ENCODE measurements around the gene NEK10. TPM values are rescaled to one million over a fixed set of nuclear protein-coding genes. Genes with fewer than 3 reads are reported as not detected.

The NEK10 gene
- total RNA-seq, 2 experiments from 2014 or later, result 0.35 to 0.86 TPM

- DNase-seq, result no peak
- ChIA-PET POLR2A (no interaction called here), CTCF (no interaction called here)
- no peaks in the 10 kb centered on the region for H3K36me3 Mint-ChIP-seq (ENCODE audit: low read depth)
- no peaks in the 10 kb centered on the region for H3K9me3 Mint-ChIP-seq
- no peak overlapping the region for H3K4me3 Mint-ChIP-seq
- H3K4me1 Mint-ChIP-seq, result no peaks in the 10 kb centered on the region
- H3K27me3 Mint-ChIP-seq, result no peaks in the 10 kb centered on the region
- H3K27ac Mint-ChIP-seq, result no peak overlapping the region
Observed at GRCh38 chr3:27244374-27244773, 124.8 kb downstream of the NEK10 start.

DNA sequence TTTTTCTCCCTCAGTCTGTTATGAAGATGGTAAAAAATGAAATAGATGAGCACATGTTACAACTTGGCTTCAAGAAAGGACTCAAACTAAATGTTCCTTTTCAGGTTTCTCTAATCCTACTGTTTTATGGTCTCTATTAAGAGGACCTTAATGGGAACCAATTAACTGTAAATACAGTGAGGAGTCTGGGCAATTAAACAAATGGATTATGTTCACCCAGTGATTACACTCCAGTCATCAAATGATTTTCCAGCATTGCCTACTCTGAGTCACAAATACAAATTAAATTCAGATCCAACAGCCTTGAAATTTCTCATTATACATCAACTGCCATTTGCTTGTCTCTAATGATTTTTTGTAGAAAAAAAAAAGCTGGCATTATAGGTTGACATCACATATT is 129.2 kb downstream of the NEK10 start:
- no peak for DNase-seq
- Mint-ChIP-seq H3K27me3 (no peaks in the 10 kb centered on the region), H3K27ac (no peak overlapping the region), H3K4me1 (no peaks in the 10 kb centered on the region), H3K4me3 (no peak overlapping the region), H3K9me3 (peaks cover 17% of the 10 kb centered on the region), H3K36me3 (ENCODE audit: low read depth) (no peaks in the 10 kb centered on the region)
- ChIA-PET CTCF (no interaction called here), POLR2A (no interaction called here)

DNA sequence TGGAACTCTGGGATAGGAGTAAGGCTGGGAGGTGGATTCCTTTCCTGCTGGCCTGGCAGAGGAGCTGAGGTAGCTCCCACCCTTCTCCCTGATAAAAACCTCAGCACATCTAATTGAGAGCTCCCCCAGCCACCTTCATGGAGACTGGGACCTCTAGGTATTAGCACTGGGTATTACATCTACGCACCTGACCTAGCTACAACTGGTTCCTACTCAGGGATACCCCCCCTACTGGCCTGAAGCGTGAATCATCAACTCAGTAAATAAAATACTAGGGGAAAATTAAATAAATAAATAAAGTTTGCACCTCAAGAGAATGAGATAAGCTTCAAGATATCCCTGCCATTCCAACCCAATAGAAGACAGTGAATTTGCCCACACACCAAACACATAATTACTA is 140.4 kb downstream of the NEK10 start:
- POLR2A ChIA-PET, result no interaction called here
- Mint-ChIP-seq H3K4me3 (no peak overlapping the region), H3K36me3 (ENCODE audit: low read depth) (no peaks in the 10 kb centered on the region), H3K27ac (no peak overlapping the region), H3K9me3 (peaks cover 12% of the 10 kb centered on the region), H3K4me1 (no peaks in the 10 kb centered on the region), H3K27me3 (no peaks in the 10 kb centered on the region)
- DNase-seq, result no peak
- CTCF ChIA-PET, result no interaction called here

GRCh38 chr3:27224197-27224596 is 145.0 kb downstream of the NEK10 start:
- H3K4me3 Mint-ChIP-seq, result no peak overlapping the region
- no peaks in the 10 kb centered on the region for H3K4me1 Mint-ChIP-seq
- no peak overlapping the region for H3K27ac Mint-ChIP-seq
- H3K27me3 Mint-ChIP-seq, result no peaks in the 10 kb centered on the region
- no peaks in the 10 kb centered on the region for H3K36me3 Mint-ChIP-seq (ENCODE audit: low read depth)
- H3K9me3 Mint-ChIP-seq, result no peaks in the 10 kb centered on the region
- ChIA-PET POLR2A (no interaction called here), CTCF (no interaction called here)
- DNase-seq, result no peak

DNA sequence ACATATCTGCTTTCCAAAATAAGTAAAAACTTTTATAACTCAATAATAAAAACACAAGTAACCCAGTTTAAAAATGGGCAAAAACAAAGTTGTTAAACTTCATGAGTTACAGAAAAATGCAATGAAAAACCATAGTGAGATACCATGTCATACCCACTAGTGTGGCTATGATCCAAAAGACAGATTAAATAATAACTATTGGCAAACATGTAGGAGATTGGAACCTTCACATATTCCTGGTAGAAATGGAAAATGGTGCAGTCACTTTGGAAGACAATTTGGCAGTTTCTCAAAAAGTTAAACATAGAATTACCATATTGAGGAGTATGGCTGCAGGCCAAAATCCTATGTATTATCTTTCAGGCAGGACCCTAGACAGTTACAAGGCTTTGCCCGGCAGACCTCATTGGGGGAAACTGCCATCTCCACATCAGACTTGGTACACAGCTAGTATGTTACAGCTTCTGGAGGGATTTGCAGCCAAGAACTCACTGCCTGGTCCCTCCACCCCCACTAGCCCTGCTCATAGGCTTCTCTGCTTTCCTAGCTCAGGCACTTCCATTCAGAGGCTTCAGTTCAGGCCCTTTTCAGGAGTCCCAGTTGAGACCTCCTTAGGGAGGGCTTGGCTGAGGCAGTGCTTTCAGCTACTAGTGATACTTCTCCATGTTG is 147.8 kb downstream of the NEK10 start:
- no peak overlapping the region for H3K27ac Mint-ChIP-seq
- no peaks in the 10 kb centered on the region for H3K4me1 Mint-ChIP-seq
- ChIA-PET POLR2A (no interaction called here), CTCF (no interaction called here)
- H3K27me3 Mint-ChIP-seq, result no peaks in the 10 kb centered on the region
- DNase-seq, result no peak
- H3K4me3 Mint-ChIP-seq, result no peak overlapping the region
- H3K36me3 Mint-ChIP-seq (ENCODE audit: low read depth), result no peaks in the 10 kb centered on the region
- H3K9me3 Mint-ChIP-seq, result no peaks in the 10 kb centered on the region

DNA sequence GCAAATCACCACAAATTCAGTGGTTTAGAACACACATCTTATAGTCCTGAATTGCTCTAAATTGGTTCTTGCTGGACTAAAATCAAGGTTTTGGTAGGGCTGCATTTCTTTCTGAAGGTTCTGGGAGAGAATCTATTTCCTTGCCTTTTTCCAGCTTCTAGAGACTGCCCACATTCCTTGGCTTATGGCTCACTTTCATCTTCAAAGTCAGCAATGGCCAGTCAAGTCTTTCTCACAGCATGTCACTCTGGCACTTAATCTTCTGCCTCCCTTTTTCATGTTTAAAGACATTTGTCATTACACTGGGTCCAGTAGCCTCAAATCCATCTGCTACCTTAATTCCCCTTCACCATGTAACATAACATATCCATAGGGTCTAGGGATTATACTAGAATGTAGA is 149.0 kb downstream of the NEK10 start:
- H3K4me1 Mint-ChIP-seq, result no peaks in the 10 kb centered on the region
- CTCF ChIA-PET, result no interaction called here
- POLR2A ChIA-PET, result no interaction called here

DNA sequence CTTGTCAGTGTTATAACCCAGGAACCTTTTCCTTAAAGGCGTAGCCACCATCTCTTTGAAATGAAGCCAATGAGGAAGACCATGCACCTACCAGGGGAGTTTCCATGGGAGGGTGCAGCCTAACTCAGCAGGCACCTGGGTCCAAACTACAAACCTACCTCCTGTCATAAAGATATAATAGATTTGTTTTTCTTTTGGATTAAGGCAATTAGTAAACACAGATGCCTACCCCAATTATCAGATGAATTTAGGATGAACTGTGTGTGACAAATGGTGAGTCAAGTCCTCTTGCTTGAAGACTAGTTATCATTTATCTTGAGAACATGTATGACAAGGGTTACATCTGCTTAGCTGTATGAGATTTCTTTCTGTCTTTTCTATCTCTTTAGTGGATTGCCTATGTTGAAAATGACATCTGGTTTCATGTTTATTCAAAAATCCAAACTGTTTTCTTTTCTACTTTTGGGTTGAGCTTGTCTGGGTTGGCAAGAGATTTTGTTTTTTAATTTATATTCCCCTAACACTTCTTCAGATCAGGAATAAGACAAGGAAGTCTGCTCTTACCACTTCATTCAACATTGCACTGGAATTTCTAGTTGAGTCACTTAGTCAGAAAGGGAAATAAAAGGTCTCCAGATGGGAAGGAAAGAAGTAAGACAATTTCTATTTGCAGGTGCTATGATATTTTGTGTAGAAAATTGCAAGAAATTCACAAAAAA is 149.9 kb downstream of the NEK10 start:
- Mint-ChIP-seq H3K4me3 (no peak overlapping the region), H3K4me1 (no peaks in the 10 kb centered on the region), H3K36me3 (ENCODE audit: low read depth) (no peaks in the 10 kb centered on the region), H3K27me3 (no peaks in the 10 kb centered on the region), H3K27ac (no peak overlapping the region), H3K9me3 (no peaks in the 10 kb centered on the region)
- no peak for DNase-seq
- ChIA-PET POLR2A (no interaction called here), CTCF (no interaction called here)

More for the DNA sequence above, 149.0 kb downstream of the NEK10 start:
- Mint-ChIP-seq H3K9me3 (no peaks in the 10 kb centered on the region), H3K36me3 (ENCODE audit: low read depth) (no peaks in the 10 kb centered on the region), H3K27ac (no peak overlapping the region), H3K27me3 (no peaks in the 10 kb centered on the region), H3K4me3 (no peak overlapping the region)
- DNase-seq, result no peak

- Mint-ChIP-seq H3K4me1 (no peaks in the 10 kb centered on the region), H3K27ac (no peak overlapping the region), H3K27me3 (no peaks in the 10 kb centered on the region), H3K36me3 (ENCODE audit: low read depth) (no peaks in the 10 kb centered on the region), H3K4me3 (no peak overlapping the region), H3K9me3 (no peaks in the 10 kb centered on the region)
- no peak for DNase-seq
- POLR2A ChIA-PET, result no interaction called here
- CTCF ChIA-PET, result no interaction called here
Observed at GRCh38 chr3:27216955-27217552, 152.1 kb downstream of the NEK10 start.

DNA sequence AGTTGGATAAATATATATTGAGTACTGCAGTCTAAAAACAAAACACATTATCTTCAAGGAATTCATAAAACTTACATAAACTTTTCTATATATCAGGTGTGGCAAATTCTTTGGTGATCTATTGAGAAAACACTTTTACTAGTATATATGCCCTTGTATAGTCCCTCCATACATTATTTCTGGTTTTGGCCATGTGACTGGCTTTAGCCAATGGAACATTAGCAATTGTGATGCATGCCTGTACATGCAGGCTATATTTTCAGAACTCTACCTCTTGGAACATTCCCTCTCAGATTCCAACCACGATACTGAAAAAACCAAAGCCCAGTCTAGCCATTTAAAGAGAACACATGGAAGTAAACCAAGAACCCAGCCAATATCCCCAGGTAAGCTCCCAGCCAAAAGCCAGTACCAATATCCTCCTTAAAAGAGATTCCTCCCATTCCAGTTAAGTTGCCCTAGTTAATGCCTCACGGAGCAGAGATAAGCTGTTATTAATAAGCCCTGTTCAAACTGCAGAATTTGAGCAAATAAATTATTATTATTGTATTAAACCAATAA is 152.8 kb downstream of the NEK10 start:
- Mint-ChIP-seq H3K4me3 (no peak overlapping the region), H3K36me3 (ENCODE audit: low read depth) (no peaks in the 10 kb centered on the region), H3K9me3 (no peaks in the 10 kb centered on the region), H3K27ac (no peak overlapping the region), H3K27me3 (no peaks in the 10 kb centered on the region), H3K4me1 (no peaks in the 10 kb centered on the region)
- DNase-seq, result no peak
- ChIA-PET CTCF (no interaction called here), POLR2A (no interaction called here)

GRCh38 chr3:27213450-27213849 is 155.7 kb downstream of the NEK10 start:
- H3K4me3 Mint-ChIP-seq, result no peak overlapping the region
- POLR2A ChIA-PET, result no interaction called here
- no peak for DNase-seq
- H3K4me1 Mint-ChIP-seq, result no peaks in the 10 kb centered on the region
- H3K27me3 Mint-ChIP-seq, result no peaks in the 10 kb centered on the region
- H3K27ac Mint-ChIP-seq, result no peak overlapping the region
- CTCF ChIA-PET, result no interaction called here
- no peaks in the 10 kb centered on the region for H3K36me3 Mint-ChIP-seq (ENCODE audit: low read depth)
- no peaks in the 10 kb centered on the region for H3K9me3 Mint-ChIP-seq

GRCh38 chr3:27209617-27210264 is 159.4 kb downstream of the NEK10 start:
- Mint-ChIP-seq H3K4me3 (no peak overlapping the region), H3K27me3 (no peaks in the 10 kb centered on the region), H3K27ac (no peak overlapping the region), H3K4me1 (no peaks in the 10 kb centered on the region), H3K36me3 (ENCODE audit: low read depth) (no peaks in the 10 kb centered on the region), H3K9me3 (no peaks in the 10 kb centered on the region)
- DNase-seq, result no peak
- CTCF ChIA-PET, result no interaction called here
- POLR2A ChIA-PET, result no interaction called here

- Mint-ChIP-seq H3K4me1 (no peaks in the 10 kb centered on the region), H3K4me3 (no peak overlapping the region), H3K27ac (no peak overlapping the region), H3K36me3 (ENCODE audit: low read depth) (no peaks in the 10 kb centered on the region), H3K9me3 (no peaks in the 10 kb centered on the region), H3K27me3 (no peaks in the 10 kb centered on the region)
- DNase-seq, result no peak
- POLR2A ChIA-PET, result no interaction called here
- CTCF ChIA-PET, result interaction anchor here (0.6 kb wide), 1 partner anchor 469 kb away, joined by 3 read pairs; no protein-coding TSS in a partner anchor
Observed at GRCh38 chr3:27208961-27209616, 160.1 kb downstream of the NEK10 start.

- Mint-ChIP-seq H3K4me1 (no peaks in the 10 kb centered on the region), H3K4me3 (no peak overlapping the region), H3K27ac (no peak overlapping the region), H3K36me3 (ENCODE audit: low read depth) (no peaks in the 10 kb centered on the region), H3K27me3 (no peaks in the 10 kb centered on the region), H3K9me3 (no peaks in the 10 kb centered on the region)
- ChIA-PET POLR2A (no interaction called here), CTCF (interaction anchor here (1.2 kb wide), 1 partner anchor 12 kb away, joined by 3 read pairs; no protein-coding TSS in a partner anchor)
- DNase-seq, result no peak
Observed at GRCh38 chr3:27202959-27203358, 166.2 kb downstream of the NEK10 start.
